ENCODE measurements around the gene INTS1.

INTS1 gene

GRCh38 chr7:1532456-1533254 is 28.5 kb upstream of the INTS1 start:
- H3K56ac ChIP-seq (ENCODE audit: low read length): peak overlapping the region; percentile 46
- H3K79me1 ChIP-seq (ENCODE audit: low read length): no peaks in the 10 kb centered on the region
- peaks cover 9% of the 10 kb centered on the region for H3K79me2 ChIP-seq (ENCODE audit: control insufficient read depth, insufficient read depth, low read length)
- no peak overlapping the region for H2BK5ac ChIP-seq (ENCODE audit: low read length)
- no peaks in the 10 kb centered on the region for H3K27me3 ChIP-seq (ENCODE audit: insufficient read depth, low read length, poor library complexity)
- no peak overlapping the region for H3K9ac ChIP-seq (ENCODE audit: low read length)
- H2AK5ac ChIP-seq (ENCODE audit: low read length): no peak overlapping the region
- H4K5ac ChIP-seq (ENCODE audit: low read length): no peak overlapping the region
- no peak overlapping the region for H3K4ac ChIP-seq (ENCODE audit: low read depth, low read length)
- peaks cover 5% of the 10 kb centered on the region for H3K4me1 ChIP-seq (ENCODE audit: control insufficient read depth, low read depth, low read length)
- no peak overlapping the region for H3K23ac ChIP-seq (ENCODE audit: low read length)
- H3K36me3 ChIP-seq (ENCODE audit: control insufficient read depth, insufficient read depth, low read length): no peaks in the 10 kb centered on the region
- H4K8ac ChIP-seq (ENCODE audit: low read depth, low read length): no peak overlapping the region
- no peak overlapping the region for H3K4me2 ChIP-seq (ENCODE audit: low read length)
- H3K4me3 ChIP-seq (ENCODE audit: low read length): no peak overlapping the region
- no peak overlapping the region for H3K27ac ChIP-seq (ENCODE audit: low read depth, low read length)
- no peak for DNase-seq
- H2BK15ac ChIP-seq (replicated peaks; ENCODE audit: low read depth): no peak overlapping the region
- H3K18ac ChIP-seq (ENCODE audit: low read length): no peak overlapping the region
- H2BK120ac ChIP-seq (ENCODE audit: low read depth, low read length): no peak overlapping the region
- no CpG with 5 or more reads among the region's 36 CpGs for WGBS (ENCODE audit: extremely low coverage, insufficient coverage, low lambda C conversion rate)

DNA sequence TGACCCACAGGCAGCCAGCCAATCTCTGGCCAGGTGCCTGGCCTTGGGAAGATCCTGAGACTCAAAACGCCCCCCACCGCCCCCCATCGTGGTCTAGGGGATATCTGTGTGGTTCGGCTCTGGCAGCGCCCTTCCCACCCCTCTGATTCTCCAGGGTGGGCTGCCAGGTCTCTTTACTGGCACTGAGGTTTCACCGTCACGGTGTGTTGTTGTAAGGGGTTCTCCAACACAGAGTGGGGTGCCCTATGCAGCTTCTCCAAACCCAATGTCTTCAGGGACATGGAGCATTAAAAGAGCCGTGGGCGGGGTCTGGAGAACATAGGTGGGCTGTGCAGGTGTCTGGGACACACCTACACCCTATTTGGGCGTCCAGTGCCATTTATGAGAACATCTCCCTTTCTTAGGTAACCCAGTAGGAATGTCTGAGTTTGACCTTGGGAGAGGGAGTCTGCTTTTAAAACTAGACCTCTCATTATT is 27.8 kb upstream of the INTS1 start:
- WGBS (ENCODE audit: extremely low coverage, insufficient coverage, low lambda C conversion rate): no CpG with 5 or more reads among the region's 10 CpGs
- Histone ChIP-seq H3K4ac (ENCODE audit: low read depth, low read length) (no peak overlapping the region), H4K5ac (ENCODE audit: low read length) (no peak overlapping the region), H3K23ac (ENCODE audit: low read length) (no peak overlapping the region), H3K18ac (ENCODE audit: low read length) (no peak overlapping the region), H2AK5ac (ENCODE audit: low read length) (no peak overlapping the region), H3K4me3 (ENCODE audit: low read length) (no peak overlapping the region), H3K4me2 (ENCODE audit: low read length) (no peak overlapping the region), H3K79me1 (ENCODE audit: low read length) (no peaks in the 10 kb centered on the region), H2BK120ac (ENCODE audit: low read depth, low read length) (no peak overlapping the region), H3K56ac (ENCODE audit: low read length) (no peak overlapping the region), H3K27ac (ENCODE audit: low read depth, low read length) (no peak overlapping the region), H3K27me3 (ENCODE audit: insufficient read depth, low read length, poor library complexity) (no peaks in the 10 kb centered on the region), H3K4me1 (ENCODE audit: control insufficient read depth, low read depth, low read length) (peaks cover 4% of the 10 kb centered on the region), H4K8ac (ENCODE audit: low read depth, low read length) (no peak overlapping the region), H2BK15ac (replicated peaks; ENCODE audit: low read depth) (no peak overlapping the region), H3K36me3 (ENCODE audit: control insufficient read depth, insufficient read depth, low read length) (no peaks in the 10 kb centered on the region), H2BK5ac (ENCODE audit: low read length) (no peak overlapping the region), H3K9ac (ENCODE audit: low read length) (no peak overlapping the region), H3K79me2 (ENCODE audit: control insufficient read depth, insufficient read depth, low read length) (peaks cover 7% of the 10 kb centered on the region)
- no peak for DNase-seq

GRCh38 chr7:1531263-1531978 is 27.2 kb upstream of the INTS1 start:
- Histone ChIP-seq H3K23ac (ENCODE audit: low read length) (peak overlapping the region; percentile 29), H4K8ac (ENCODE audit: low read depth, low read length) (no peak overlapping the region), H4K5ac (ENCODE audit: low read length) (no peak overlapping the region), H2AK5ac (ENCODE audit: low read length) (no peak overlapping the region), H2BK5ac (ENCODE audit: low read length) (no peak overlapping the region), H3K79me2 (ENCODE audit: control insufficient read depth, insufficient read depth, low read length) (peaks cover 7% of the 10 kb centered on the region), H2BK15ac (replicated peaks; ENCODE audit: low read depth) (no peak overlapping the region), H3K9ac (ENCODE audit: low read length) (peak overlapping the region; percentile 47), H3K4me2 (ENCODE audit: low read length) (peak overlapping the region; percentile 54), H3K4me3 (ENCODE audit: low read length) (no peak overlapping the region), H3K4me1 (ENCODE audit: control insufficient read depth, low read depth, low read length) (peaks cover 2% of the 10 kb centered on the region), H3K4ac (ENCODE audit: low read depth, low read length) (no peak overlapping the region), H3K27me3 (ENCODE audit: insufficient read depth, low read length, poor library complexity) (no peaks in the 10 kb centered on the region), H3K56ac (ENCODE audit: low read length) (peak overlapping the region; percentile 56), H3K36me3 (ENCODE audit: control insufficient read depth, insufficient read depth, low read length) (no peaks in the 10 kb centered on the region), H3K18ac (ENCODE audit: low read length) (peak overlapping the region; percentile 64), H2BK120ac (ENCODE audit: low read depth, low read length) (no peak overlapping the region), H3K27ac (ENCODE audit: low read depth, low read length) (no peak overlapping the region), H3K79me1 (ENCODE audit: low read length) (no peaks in the 10 kb centered on the region)
- DNase-seq: no peak
- WGBS (ENCODE audit: extremely low coverage, insufficient coverage, low lambda C conversion rate): no CpG with 5 or more reads among the region's 55 CpGs

- Histone ChIP-seq H3K27me3 (ENCODE audit: insufficient read depth, low read length, poor library complexity) (no peaks in the 10 kb centered on the region), H3K4ac (ENCODE audit: low read depth, low read length) (no peak overlapping the region), H3K23ac (ENCODE audit: low read length) (no peak overlapping the region), H2BK15ac (replicated peaks; ENCODE audit: low read depth) (no peak overlapping the region), H2BK5ac (ENCODE audit: low read length) (no peak overlapping the region), H4K8ac (ENCODE audit: low read depth, low read length) (no peak overlapping the region), H3K18ac (ENCODE audit: low read length) (peak overlapping the region; percentile 64), H3K79me2 (ENCODE audit: control insufficient read depth, insufficient read depth, low read length) (peaks cover 7% of the 10 kb centered on the region), H3K4me2 (ENCODE audit: low read length) (peak overlapping the region; percentile 31), H2AK5ac (ENCODE audit: low read length) (no peak overlapping the region), H4K5ac (ENCODE audit: low read length) (no peak overlapping the region), H3K79me1 (ENCODE audit: low read length) (no peaks in the 10 kb centered on the region), H2BK120ac (ENCODE audit: low read depth, low read length) (no peak overlapping the region), H3K36me3 (ENCODE audit: control insufficient read depth, insufficient read depth, low read length) (no peaks in the 10 kb centered on the region), H3K4me1 (ENCODE audit: control insufficient read depth, low read depth, low read length) (peaks cover 2% of the 10 kb centered on the region), H3K27ac (ENCODE audit: low read depth, low read length) (no peak overlapping the region), H3K56ac (ENCODE audit: low read length) (peak overlapping the region; percentile 42), H3K9ac (ENCODE audit: low read length) (no peak overlapping the region), H3K4me3 (ENCODE audit: low read length) (peak overlapping the region; percentile 26)
- no peak for DNase-seq
- WGBS (ENCODE audit: extremely low coverage, insufficient coverage, low lambda C conversion rate): no CpG with 5 or more reads among the region's 45 CpGs
These were observed 26.7 kb upstream of the INTS1 start for GRCh38 chr7:1530946-1531262.

DNA sequence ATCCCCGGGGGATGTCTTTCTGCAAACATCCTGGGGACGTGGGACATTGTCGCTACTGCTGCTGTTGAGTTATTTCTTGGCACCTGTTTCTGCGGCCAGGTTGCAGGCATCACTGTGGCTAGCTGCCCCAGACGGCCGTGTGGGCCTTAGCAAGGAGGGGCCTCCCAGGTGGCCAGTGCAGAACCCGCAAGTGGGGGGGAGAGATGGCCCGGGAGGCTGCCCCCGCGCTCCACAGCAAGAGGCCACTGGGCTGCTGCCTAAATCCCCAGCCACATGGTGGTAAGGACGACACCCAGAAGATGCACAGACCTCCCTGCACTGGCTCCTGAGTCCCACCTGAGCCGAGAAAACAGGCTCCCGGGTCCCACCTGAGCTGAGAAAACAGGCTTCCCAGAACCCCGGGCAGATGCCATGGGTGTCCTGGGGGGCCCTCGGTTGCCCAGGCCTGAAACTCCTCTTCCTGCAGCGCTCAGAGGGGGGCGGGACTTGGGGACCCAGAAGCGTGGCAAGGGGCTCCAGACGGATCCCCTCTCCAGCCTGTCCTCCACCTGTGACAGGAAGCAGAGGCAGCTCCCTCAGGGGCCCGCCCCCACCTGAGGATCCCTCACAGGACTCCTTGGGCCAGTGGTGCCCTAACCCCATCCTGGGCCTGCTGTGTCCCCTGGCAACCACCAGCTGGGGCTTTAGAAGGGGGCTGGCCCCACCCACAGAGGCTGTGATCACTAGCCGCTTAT is 25.4 kb upstream of the INTS1 start:
- Histone ChIP-seq H3K4me3 (ENCODE audit: low read length) (no peak overlapping the region), H3K79me1 (ENCODE audit: low read length) (no peaks in the 10 kb centered on the region)
- WGBS (ENCODE audit: extremely low coverage, insufficient coverage, low lambda C conversion rate): no CpG with 5 or more reads among the region's 21 CpGs

More for the DNA sequence above, 25.4 kb upstream of the INTS1 start:
- H3K27me3 ChIP-seq (ENCODE audit: insufficient read depth, low read length, poor library complexity): no peaks in the 10 kb centered on the region
- no peak overlapping the region for H4K5ac ChIP-seq (ENCODE audit: low read length)
- no peak overlapping the region for H3K23ac ChIP-seq (ENCODE audit: low read length)
- H3K36me3 ChIP-seq (ENCODE audit: control insufficient read depth, insufficient read depth, low read length): no peaks in the 10 kb centered on the region
- H2BK15ac ChIP-seq (replicated peaks; ENCODE audit: low read depth): no peak overlapping the region
- no peak overlapping the region for H3K56ac ChIP-seq (ENCODE audit: low read length)
- H3K9ac ChIP-seq (ENCODE audit: low read length): no peak overlapping the region
- H3K79me2 ChIP-seq (ENCODE audit: control insufficient read depth, insufficient read depth, low read length): peaks cover 7% of the 10 kb centered on the region
- H3K4ac ChIP-seq (ENCODE audit: low read depth, low read length): no peak overlapping the region
- no peak overlapping the region for H2BK5ac ChIP-seq (ENCODE audit: low read length)
- no peak overlapping the region for H3K18ac ChIP-seq (ENCODE audit: low read length)
- H2AK5ac ChIP-seq (ENCODE audit: low read length): no peak overlapping the region
- no peak overlapping the region for H3K27ac ChIP-seq (ENCODE audit: low read depth, low read length)
- H3K4me1 ChIP-seq (ENCODE audit: control insufficient read depth, low read depth, low read length): peaks cover 2% of the 10 kb centered on the region
- H3K4me2 ChIP-seq (ENCODE audit: low read length): no peak overlapping the region
- H4K8ac ChIP-seq (ENCODE audit: low read depth, low read length): no peak overlapping the region
- H2BK120ac ChIP-seq (ENCODE audit: low read depth, low read length): no peak overlapping the region
- DNase-seq: no peak
